GM20000 (cell line): ENCODE data around the gene GALNT2.

Experiments used
- DNase-seq: peaks from one replicate; pipeline ENCODE4 v3.0.0; 2012; ENCODE audit warnings: low spot score
- TF ChIP-seq, protein P1 (sequence below): IDR thresholded peaks from 2 replicates; pipeline ENCODE4 v1.5.1; 2012; ENCODE audit warnings: mild to moderate bottlenecking, control low read depth; ENCODE audit errors: extremely low read depth, missing control alignments

The GALNT2 gene

DNA sequence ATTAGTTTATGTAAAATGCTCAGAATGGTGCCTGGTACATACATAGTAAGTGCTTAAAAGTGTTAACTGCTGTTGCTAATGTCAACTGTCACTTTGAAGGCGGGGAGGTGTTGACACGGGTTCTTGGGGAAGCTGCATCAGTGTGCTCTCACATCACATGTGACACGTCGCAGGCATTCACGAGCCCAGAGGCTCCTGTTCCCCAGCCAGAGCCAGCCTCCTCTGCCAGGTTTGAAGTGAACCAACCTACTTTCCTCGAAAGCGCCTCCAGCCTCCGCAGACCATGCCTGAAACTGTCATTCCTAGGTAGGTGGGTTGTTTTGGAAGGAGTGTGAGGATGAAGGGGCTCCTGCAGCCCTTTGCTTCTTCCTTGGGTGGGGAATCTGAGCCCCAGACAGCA lies 13.8 kb downstream of the GALNT2 start:
- TF ChIP-seq, protein P1, sequence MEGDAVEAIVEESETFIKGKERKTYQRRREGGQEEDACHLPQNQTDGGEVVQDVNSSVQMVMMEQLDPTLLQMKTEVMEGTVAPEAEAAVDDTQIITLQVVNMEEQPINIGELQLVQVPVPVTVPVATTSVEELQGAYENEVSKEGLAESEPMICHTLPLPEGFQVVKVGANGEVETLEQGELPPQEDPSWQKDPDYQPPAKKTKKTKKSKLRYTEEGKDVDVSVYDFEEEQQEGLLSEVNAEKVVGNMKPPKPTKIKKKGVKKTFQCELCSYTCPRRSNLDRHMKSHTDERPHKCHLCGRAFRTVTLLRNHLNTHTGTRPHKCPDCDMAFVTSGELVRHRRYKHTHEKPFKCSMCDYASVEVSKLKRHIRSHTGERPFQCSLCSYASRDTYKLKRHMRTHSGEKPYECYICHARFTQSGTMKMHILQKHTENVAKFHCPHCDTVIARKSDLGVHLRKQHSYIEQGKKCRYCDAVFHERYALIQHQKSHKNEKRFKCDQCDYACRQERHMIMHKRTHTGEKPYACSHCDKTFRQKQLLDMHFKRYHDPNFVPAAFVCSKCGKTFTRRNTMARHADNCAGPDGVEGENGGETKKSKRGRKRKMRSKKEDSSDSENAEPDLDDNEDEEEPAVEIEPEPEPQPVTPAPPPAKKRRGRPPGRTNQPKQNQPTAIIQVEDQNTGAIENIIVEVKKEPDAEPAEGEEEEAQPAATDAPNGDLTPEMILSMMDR, result no peak
- DNase-seq, result no peak

DNA sequence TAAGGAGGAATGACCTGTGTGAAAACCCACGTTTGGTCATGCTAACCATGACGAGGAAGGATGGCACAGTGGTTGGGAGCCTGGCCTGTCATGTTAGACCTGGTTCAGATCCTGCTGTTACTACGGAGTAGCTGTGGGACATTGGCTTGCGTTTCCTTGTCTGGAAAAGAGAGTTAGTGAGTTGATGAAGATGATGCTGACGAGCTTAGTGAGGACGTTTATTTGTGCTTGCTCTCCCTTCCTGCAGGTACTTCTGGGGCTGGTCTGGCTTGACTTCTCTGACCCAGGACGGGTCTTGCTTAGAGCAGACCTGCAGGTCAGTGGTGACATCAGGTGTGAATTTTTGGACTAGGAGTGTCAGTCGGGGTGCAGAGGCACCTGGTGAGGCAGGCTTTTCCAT lies 14.7 kb downstream of the GALNT2 start:
- TF ChIP-seq, protein P1, result no peak
- no peak for DNase-seq

DNA sequence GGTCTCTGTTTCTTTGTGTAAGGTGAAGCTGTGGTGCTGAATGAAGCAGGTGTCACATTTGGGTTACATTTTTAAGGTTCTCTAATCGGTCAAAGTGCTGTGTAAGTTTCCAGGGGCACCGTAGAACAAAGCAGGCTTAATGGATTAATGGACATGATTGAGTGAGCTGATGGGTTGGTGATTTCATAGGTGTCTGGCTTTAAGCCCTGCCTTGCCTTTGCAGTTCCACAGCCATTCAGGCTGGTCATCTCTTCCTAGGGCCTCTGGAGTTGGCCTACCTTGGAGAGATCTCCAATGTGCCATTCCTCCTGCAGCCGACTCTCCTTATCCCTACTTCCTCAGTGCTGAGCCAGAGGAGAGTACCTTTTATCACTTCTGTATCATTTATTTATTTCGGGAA lies 15.2 kb downstream of the GALNT2 start:
- no peak for DNase-seq
- TF ChIP-seq, protein P1, result no peak

DNA sequence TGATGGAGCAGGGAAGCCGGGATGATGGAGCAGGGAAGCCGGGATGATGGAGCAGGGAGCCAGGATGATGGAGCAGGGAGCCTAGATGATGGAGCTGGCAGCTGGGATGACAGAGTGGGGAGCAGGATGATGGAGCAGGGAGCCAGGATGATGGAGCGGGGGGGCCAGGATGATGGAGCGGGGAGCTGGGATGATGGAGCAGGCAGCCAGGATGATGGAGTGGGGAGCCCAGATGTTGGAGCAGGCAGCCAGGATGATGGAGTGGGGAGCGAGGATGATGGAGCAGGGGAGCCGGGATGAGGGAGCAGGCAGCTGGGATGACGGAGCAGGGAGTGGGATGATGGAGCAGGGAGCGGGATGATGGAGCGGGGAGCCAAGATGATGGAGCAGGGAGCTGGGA lies 16.0 kb downstream of the GALNT2 start:
- DNase-seq, result no peak
- TF ChIP-seq, protein P1, result no peak

DNA sequence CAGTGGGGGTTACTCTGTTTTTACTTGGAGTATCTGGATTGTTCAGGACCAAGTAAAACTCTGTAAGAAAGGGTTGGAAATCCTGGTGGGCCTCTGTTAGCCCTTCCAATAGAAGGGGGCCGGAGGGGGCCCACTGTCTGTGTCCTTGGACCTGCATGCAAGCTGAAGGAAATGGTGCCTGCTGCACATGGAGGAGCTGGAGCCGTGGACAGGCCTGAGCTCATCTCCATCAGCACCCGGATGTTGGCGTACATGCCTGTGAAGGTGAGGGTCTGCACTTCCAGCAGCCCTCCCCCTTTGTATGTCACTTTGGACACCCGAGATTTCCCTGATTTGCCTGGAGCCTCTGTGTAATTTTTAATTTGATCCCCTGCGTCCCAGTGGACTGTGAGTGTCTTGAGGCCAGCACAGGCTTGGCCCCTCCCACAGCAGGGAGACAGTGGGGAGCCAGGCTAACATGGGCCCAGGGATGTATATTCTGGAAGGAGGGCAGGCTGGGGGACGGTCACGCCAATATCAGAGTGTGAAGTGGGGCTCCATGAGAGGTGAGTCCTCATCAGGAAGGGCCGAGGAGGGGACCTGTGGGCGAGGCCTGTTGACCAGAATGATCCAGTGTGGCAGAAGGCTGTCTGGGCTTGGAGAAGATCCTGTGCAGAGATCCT lies 16.8 kb downstream of the GALNT2 start:
- TF ChIP-seq, protein P1, result no peak
- DNase-seq, result no peak

DNA sequence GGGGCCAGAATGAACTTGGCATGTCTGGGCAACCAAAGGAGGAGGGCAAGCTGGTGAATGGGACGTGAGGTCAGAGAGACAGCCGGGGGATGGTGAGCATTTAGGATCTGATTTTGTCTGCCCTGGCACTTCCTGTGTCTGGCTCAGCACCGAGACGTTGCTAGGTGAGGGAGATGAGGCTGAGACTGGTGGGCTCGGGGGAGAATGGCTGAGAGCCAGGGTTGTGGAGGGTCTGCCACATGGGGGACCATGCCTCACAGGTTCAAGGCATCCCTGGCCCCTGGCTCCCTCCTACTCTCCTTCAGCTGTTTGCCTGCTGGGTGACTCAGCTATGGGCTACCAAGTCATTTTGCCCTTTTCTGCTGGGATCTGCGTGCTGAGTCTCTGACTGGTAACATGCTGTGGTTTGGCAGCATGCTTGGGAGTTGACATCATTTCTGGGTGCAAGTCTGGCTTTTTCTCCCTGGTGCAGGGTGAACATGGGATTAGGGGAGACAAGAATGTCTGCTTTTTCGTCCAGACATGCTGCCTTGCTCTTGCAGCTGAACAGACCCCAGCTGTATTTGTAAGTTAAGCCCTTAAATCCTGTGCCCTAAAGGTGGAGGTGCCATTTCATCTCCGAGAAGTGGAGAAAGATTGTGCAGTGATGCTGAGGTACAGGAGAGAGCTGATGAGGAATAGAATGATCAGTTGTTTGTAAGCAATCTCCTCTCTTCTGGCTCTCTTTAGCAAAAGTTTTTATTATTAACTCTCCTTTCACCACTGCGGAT lies 17.6 kb downstream of the GALNT2 start:
- TF ChIP-seq, protein P1, result no peak

DNA sequence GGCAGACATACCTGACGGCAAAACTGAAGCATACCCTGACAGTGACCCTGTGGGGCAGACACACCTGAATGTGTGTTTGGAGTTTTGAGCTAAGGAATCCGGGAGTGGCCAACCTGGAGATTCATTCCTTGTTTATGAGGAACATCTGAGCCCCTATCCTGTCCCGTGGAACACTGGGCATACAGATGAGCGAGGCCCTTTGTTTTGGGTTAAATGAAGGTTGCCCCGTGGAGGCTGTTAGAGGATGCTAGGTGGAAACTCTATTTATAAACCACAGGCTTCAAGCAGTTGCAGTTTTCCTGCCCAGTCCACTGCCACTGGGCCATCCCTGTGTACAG lies 18.1 kb downstream of the GALNT2 start:
- TF ChIP-seq, protein P1, result no peak

More for the DNA sequence above, 17.6 kb downstream of the GALNT2 start:
- no peak for DNase-seq

More for the DNA sequence above, 18.1 kb downstream of the GALNT2 start:
- no peak for DNase-seq
